Progenitor cell of endocrine pancreas (in vitro differentiated cells): ENCODE measurements around the gene CFAP69. TPM values are rescaled to one million over a fixed set of nuclear protein-coding genes. Genes with fewer than 3 reads are reported as not detected.
A peak's percentile ranks its signal among the peaks of the same experiment; 100 is the strongest.

Experiments used
- DNase-seq: peaks from one replicate; pipeline ENCODE4 v3.0.0; 2021; ENCODE audit warnings: low spot score; ENCODE audit not compliant: unreplicated experiment
- H3K27ac Mint-ChIP-seq: 2 replicates; pipeline ENCODE4 v1.8.0; 2021; ENCODE audit warnings: mild to moderate bottlenecking, moderate library complexity, mixed read lengths
- H3K27me3 Mint-ChIP-seq: 2 replicates; pipeline ENCODE4 v1.8.0; 2021; ENCODE audit warnings: mixed read lengths
- H3K36me3 Mint-ChIP-seq: 2 replicates; pipeline ENCODE4 v1.8.0; 2022; ENCODE audit warnings: mixed read lengths; ENCODE audit not compliant: insufficient read depth
- H3K4me1 Mint-ChIP-seq: 2 replicates; pipeline ENCODE4 v1.8.0; 2021; ENCODE audit warnings: low read depth, mixed read lengths
- H3K4me3 Mint-ChIP-seq: 2 replicates; pipeline ENCODE4 v1.8.0; 2021; ENCODE audit warnings: low read depth, mild to moderate bottlenecking, moderate library complexity, mixed read lengths
- H3K9me3 Mint-ChIP-seq: 2 replicates; pipeline ENCODE4 v1.8.0; 2021; ENCODE audit warnings: low read depth, mixed read lengths
- CTCF ChIP-seq: fragments of 200-600 bp; sonication (generic); IDR thresholded peaks from one replicate; pipeline ENCODE4 v1.5.0; 2021; ENCODE audit warnings: antibody characterized with exemption, mild to moderate bottlenecking; ENCODE audit not compliant: unreplicated experiment
- long read RNA-seq: library from polyadenylated mRNA; unstranded; transcript quantifications from one replicate; pipeline ENCODE4 v2.0.0, GENCODE V29; 2020
- total RNA-seq: library from RNA; stranded (reverse); gene quantifications from 2 replicates; pipeline ENCODE4 v1.2.1, GENCODE V29; 2021

The CFAP69 gene
- 12.0 and 12.4 TPM in 2 replicates for total RNA-seq
- long read RNA-seq, partial matches to known transcripts, result 11 of 30 reads
- long read RNA-seq, other reads (novel, unspliced or antisense), result 17 of 30 reads

GRCh38 chr7:90244909-90245851, at the start of gene CFAP69:
TSS of gene CFAP69 (plus strand) at chr7:90245174. CDS start at chr7:90245425, 251 bp downstream.
- Mint-ChIP-seq H3K27me3 (peaks cover 9% of the 10 kb centered on the region), H3K9me3 (no peaks in the 10 kb centered on the region), H3K4me3 (peak within 1 kb of the TSS; percentile 86), H3K36me3 (no peaks in the 10 kb centered on the region), H3K27ac (peak within 1 kb of the TSS; percentile 85), H3K4me1 (peaks cover 18% of the 10 kb centered on the region)
- DNase-seq, result peak; percentile 92
- TF ChIP-seq CTCF, result peak; percentile 32

GRCh38 chr7:90201500-90202195, 43.3 kb upstream of the CFAP69 start:
- H3K27ac Mint-ChIP-seq, result no peak overlapping the region
- no peaks in the 10 kb centered on the region for H3K36me3 Mint-ChIP-seq
- H3K27me3 Mint-ChIP-seq, result no peaks in the 10 kb centered on the region
- H3K4me3 Mint-ChIP-seq, result no peak overlapping the region
- DNase-seq, result no peak
- no peaks in the 10 kb centered on the region for H3K9me3 Mint-ChIP-seq
- no peak for TF ChIP-seq CTCF
- H3K4me1 Mint-ChIP-seq, result no peaks in the 10 kb centered on the region

- Mint-ChIP-seq H3K9me3 (no peaks in the 10 kb centered on the region), H3K4me3 (no peak overlapping the region), H3K27me3 (no peaks in the 10 kb centered on the region), H3K4me1 (peaks cover 9% of the 10 kb centered on the region), H3K27ac (peak overlapping the region; percentile 34), H3K36me3 (no peaks in the 10 kb centered on the region)
- no peak for TF ChIP-seq CTCF
- DNase-seq, result no peak
Observed at GRCh38 chr7:90207956-90208355, 37.0 kb upstream of the CFAP69 start.

GRCh38 chr7:90209776-90210175, 35.2 kb upstream of the CFAP69 start:
- peaks cover 9% of the 10 kb centered on the region for H3K4me1 Mint-ChIP-seq
- no peaks in the 10 kb centered on the region for H3K36me3 Mint-ChIP-seq
- H3K27me3 Mint-ChIP-seq, result no peaks in the 10 kb centered on the region
- no peak for TF ChIP-seq CTCF
- DNase-seq, result no peak
- H3K4me3 Mint-ChIP-seq, result no peak overlapping the region
- H3K27ac Mint-ChIP-seq, result no peak overlapping the region
- no peaks in the 10 kb centered on the region for H3K9me3 Mint-ChIP-seq

GRCh38 chr7:90210475-90210874, 34.5 kb upstream of the CFAP69 start:
- no peak for TF ChIP-seq CTCF
- H3K36me3 Mint-ChIP-seq, result no peaks in the 10 kb centered on the region
- DNase-seq, result no peak
- H3K27ac Mint-ChIP-seq, result peak overlapping the region; percentile 27
- no peaks in the 10 kb centered on the region for H3K27me3 Mint-ChIP-seq
- H3K4me1 Mint-ChIP-seq, result peaks cover 9% of the 10 kb centered on the region
- H3K4me3 Mint-ChIP-seq, result peak overlapping the region; percentile 74
- no peaks in the 10 kb centered on the region for H3K9me3 Mint-ChIP-seq
